ENCODE results near the gene ITGB2. TPM values are rescaled to one million over a fixed set of nuclear protein-coding genes. Genes with fewer than 3 reads are reported as not detected.

The ITGB2 gene
- total RNA-seq, 1 donor from 2014 or later: 0.91 TPM

GRCh38 chr21:44847261-44848056 is 73.2 kb downstream of the ITGB2 start:
- DNase-seq: no peak
- no peak for TF ChIP-seq CTCF (IDR thresholded peaks at IDR 0.05; ENCODE audit: partially characterized antibody, unreplicated experiment)
- H3K4me3 Mint-ChIP-seq (ENCODE audit: unreplicated experiment): no peak overlapping the region
- peaks cover 6% of the 10 kb centered on the region for H3K9me3 Mint-ChIP-seq (ENCODE audit: unreplicated experiment)
- no peaks in the 10 kb centered on the region for H3K36me3 Mint-ChIP-seq (ENCODE audit: unreplicated experiment)
- H3K4me1 Mint-ChIP-seq (ENCODE audit: low read depth, unreplicated experiment): peaks cover 5% of the 10 kb centered on the region
- H3K27ac Mint-ChIP-seq (ENCODE audit: unreplicated experiment): no peak overlapping the region
- H3K27me3 Mint-ChIP-seq (ENCODE audit: unreplicated experiment): peaks cover 10% of the 10 kb centered on the region

- Mint-ChIP-seq H3K9me3 (ENCODE audit: unreplicated experiment) (peaks cover 6% of the 10 kb centered on the region), H3K27ac (ENCODE audit: unreplicated experiment) (peak overlapping the region; percentile 59)
- DNase-seq: no peak
These were observed 74.0 kb downstream of the ITGB2 start for GRCh38 chr21:44846485-44847260.

DNA sequence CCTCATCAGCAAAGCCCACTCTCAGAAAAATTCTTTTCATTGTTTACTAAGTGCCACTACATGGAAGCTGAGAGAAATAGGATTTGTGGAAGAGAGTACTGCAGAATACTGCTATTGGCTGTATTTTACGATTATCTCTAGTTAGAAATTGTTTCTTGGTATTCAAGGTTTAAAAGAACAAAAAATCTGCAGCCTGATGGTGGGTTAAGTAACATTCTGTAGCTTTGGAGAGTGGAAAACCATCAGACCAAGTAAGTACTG is 74.5 kb downstream of the ITGB2 start:
- Mint-ChIP-seq H3K4me3 (ENCODE audit: unreplicated experiment) (peak overlapping the region; percentile 61), H3K27me3 (ENCODE audit: unreplicated experiment) (peaks cover 10% of the 10 kb centered on the region), H3K36me3 (ENCODE audit: unreplicated experiment) (no peaks in the 10 kb centered on the region), H3K4me1 (ENCODE audit: low read depth, unreplicated experiment) (peaks cover 5% of the 10 kb centered on the region), H3K27ac (ENCODE audit: unreplicated experiment) (peak overlapping the region; percentile 59), H3K9me3 (ENCODE audit: unreplicated experiment) (peaks cover 6% of the 10 kb centered on the region)
- DNase-seq: no peak
- TF ChIP-seq CTCF (IDR thresholded peaks at IDR 0.05; ENCODE audit: partially characterized antibody, unreplicated experiment): no peak

More at GRCh38 chr21:44846485-44847260, 74.0 kb downstream of the ITGB2 start:
- peaks cover 10% of the 10 kb centered on the region for H3K27me3 Mint-ChIP-seq (ENCODE audit: unreplicated experiment)
- peaks cover 5% of the 10 kb centered on the region for H3K4me1 Mint-ChIP-seq (ENCODE audit: low read depth, unreplicated experiment)
- H3K36me3 Mint-ChIP-seq (ENCODE audit: unreplicated experiment): no peaks in the 10 kb centered on the region
- TF ChIP-seq CTCF (IDR thresholded peaks at IDR 0.05; ENCODE audit: partially characterized antibody, unreplicated experiment): no peak
- H3K4me3 Mint-ChIP-seq (ENCODE audit: unreplicated experiment): peak overlapping the region; percentile 61

DNA sequence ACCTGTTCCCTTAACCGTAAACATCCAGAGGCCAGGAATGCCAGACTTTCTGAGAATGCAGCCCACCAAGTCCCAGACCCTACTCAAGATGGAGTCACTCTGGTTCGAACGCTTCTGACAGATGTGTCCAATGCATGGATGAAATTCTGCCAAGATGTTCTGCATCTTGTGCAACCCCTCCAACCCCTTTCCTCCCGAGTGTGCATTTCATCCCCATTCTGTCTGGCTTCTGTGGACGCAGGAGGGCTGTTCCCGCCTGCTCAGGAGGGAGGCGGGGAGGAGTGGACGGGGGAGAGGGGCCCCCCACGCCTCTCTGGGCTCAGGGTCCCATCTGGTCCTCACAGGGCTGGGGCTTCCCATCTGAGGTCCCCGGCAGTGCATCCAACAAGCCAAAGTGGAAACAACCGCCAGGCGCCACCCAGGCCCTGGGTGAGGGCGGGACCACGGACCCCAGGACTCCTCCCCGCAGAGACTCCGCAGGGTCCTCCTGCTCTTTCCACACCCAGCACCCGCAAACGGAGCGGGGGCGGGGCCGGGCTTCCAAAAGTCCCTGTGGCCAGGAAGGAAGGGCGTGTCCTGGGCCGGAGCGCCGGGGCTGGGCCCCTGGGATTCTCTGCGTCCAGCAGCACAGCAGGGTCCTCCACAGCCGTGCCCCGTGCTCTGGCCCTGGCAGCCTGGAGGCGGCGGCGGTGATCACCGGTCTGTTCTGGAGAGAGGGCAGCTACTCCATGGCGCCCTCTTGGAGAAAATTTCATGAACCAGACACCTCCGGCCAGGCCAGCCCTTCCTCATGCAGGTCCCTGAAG is 75.1 kb downstream of the ITGB2 start:
- peaks cover 6% of the 10 kb centered on the region for H3K9me3 Mint-ChIP-seq (ENCODE audit: unreplicated experiment)
- H3K4me3 Mint-ChIP-seq (ENCODE audit: unreplicated experiment): peak overlapping the region; percentile 61
- no peak for TF ChIP-seq CTCF (IDR thresholded peaks at IDR 0.05; ENCODE audit: partially characterized antibody, unreplicated experiment)
- peaks cover 10% of the 10 kb centered on the region for H3K27me3 Mint-ChIP-seq (ENCODE audit: unreplicated experiment)
- no peaks in the 10 kb centered on the region for H3K36me3 Mint-ChIP-seq (ENCODE audit: unreplicated experiment)
- H3K4me1 Mint-ChIP-seq (ENCODE audit: low read depth, unreplicated experiment): peaks cover 5% of the 10 kb centered on the region
- H3K27ac Mint-ChIP-seq (ENCODE audit: unreplicated experiment): peak overlapping the region; percentile 28
- DNase-seq: peak; percentile 80

Data from glutamatergic neuron (in vitro differentiated cells).